Measurements from ENCODE around the gene TNS1. TPM values are rescaled to one million over a fixed set of nuclear protein-coding genes. Genes with fewer than 3 reads are reported as not detected.
"Not testable (repeated sequence)": the region's sequence is repeated elsewhere in the genome, so short reads cannot be mapped to it uniquely, and the experiment has no call there.

TNS1 gene
- total RNA-seq, 1 experiment from 2014 or later: 6.2 TPM

- no peak for TF ChIP-seq CTCF (IDR thresholded peaks at IDR 0.05 in 2 of 3, conservative IDR thresholded peaks at IDR 0.05 in 1 of 3; ENCODE audit: borderline replicate concordance in 1 of 3, insufficient read depth in 1 of 3, low read depth in 2 of 3, low read length in 2 of 3)
Measured at GRCh38 chr2:217787160-217787877, 215.5 kb downstream of the TNS1 start (continued).

GRCh38 chr2:217786560-217786959 lies 216.2 kb downstream of the TNS1 start:
- H3K9me3 ChIP-seq (ENCODE audit: control insufficient read depth in 1 of 2, insufficient read depth in 1 of 2, low read depth in 1 of 2, low read length in 2 of 2); H3K27me3 ChIP-seq (ENCODE audit: insufficient read depth, low read length); BruUV-seq (replicated peaks); H3K36me3 ChIP-seq (ENCODE audit: control insufficient read depth in 1 of 2, insufficient read depth in 2 of 2, low read length in 2 of 2); H3K4me3 ChIP-seq (replicated peaks in 1 of 2; ENCODE audit: low read depth in 1 of 2, low read length in 2 of 2); ATAC-seq; H3K9me2 ChIP-seq (ENCODE audit: insufficient read depth); H3K79me2 ChIP-seq (ENCODE audit: insufficient read depth, low read length); H4K20me1 ChIP-seq (ENCODE audit: insufficient read depth); H3K4me2 ChIP-seq (ENCODE audit: low read length); DNase-seq (ENCODE audit: low read depth, low spot score); H3K9ac ChIP-seq (ENCODE audit: low read length); intact Hi-C loops (cut with micrococcal nuclease); H2AFZ ChIP-seq (ENCODE audit: low read depth, low read length, poor library complexity, severe bottlenecking); H3K4me1 ChIP-seq (ENCODE audit: control insufficient read depth in 1 of 2, insufficient read depth in 2 of 2, low read length in 2 of 2); H3K27ac ChIP-seq (ENCODE audit: low read depth, low read length): not testable (repeated sequence)
- CTCF ChIA-PET: interaction anchor here (0.8 to 3.3 kb wide), 22 partner anchors 9 to 484 kb away, joined by 3 to 53 read pairs (median 8); partner anchors contain the start of genes AAMP, PNKD and RUFY4
- POLR2A ChIA-PET: interaction anchor here (0.6 to 1.4 kb wide), 2 partner anchors 201 to 571 kb away, joined by 4 to 5 read pairs; no protein-coding TSS in a partner anchor
- RAD21 ChIA-PET (ENCODE audit: low non-redundant PET in 1 of 2, low total read pairs in 2 of 2, uncharacterized antibody in 2 of 2, unreplicated experiment in 2 of 2): interaction anchor here (0.9 to 2.4 kb wide), 5 partner anchors 60 to 248 kb away, joined by 3 to 13 read pairs (median 4); no protein-coding TSS in a partner anchor

Data from HCT116 (cell line).